Sciatic nerve (tissue), 2 donors: ENCODE results near the gene ABCB6. TPM values are rescaled to one million over a fixed set of nuclear protein-coding genes. Genes with fewer than 3 reads are reported as not detected.

Experiments used
- ATAC-seq: fragments of 200-7000 bp; cut with Tn5 transposase; one replicate; pipeline ENCODE4 v1.9.1; 2020; ENCODE audit warnings: mild to moderate bottlenecking, moderate library complexity
- DNase-seq: peaks from one replicate; pipeline ENCODE4 v3.0.0-alpha.2; 2020; ENCODE audit warnings: low spot score
- intact Hi-C: fragments of 100-400 bp; cut with DNase I; formaldehyde crosslinking; loops from one replicate; pipeline ENCODE4 v1.14.2; 2022
- total RNA-seq: library from RNA; stranded (reverse); fragmentation: NEBNext Ultra II Directional; extraction: Animal tissue kit (Norgen Biotek cat#: 25700); gene quantifications from one replicate; pipeline ENCODE4 v1.2.1, GENCODE V29; 2021
- donor health status: DM: no; HTN: no; CAD: no.
- donor health status: DM: no; HTN: no; CAD: no.

The ABCB6 gene
- total RNA-seq, 1 donor from 2014 or later, result 32.6 TPM

GRCh38 chr2:219160186-219161017 is 58.4 kb downstream of the ABCB6 start, which contains the start of gene NHEJ1:
Gene NHEJ1, minus strand, starts transcription at chr2:219160815. Its CDS starts 2,453 bp downstream, at chr2:219158362.
- intact Hi-C loops, result loop anchor here (5.0 kb wide), 1 partner anchor 137 kb away; no protein-coding TSS in a partner anchor
- DNase-seq (peak; percentile 99), ATAC-seq (peak; percentile 98)

Other genes starting within 250 kb of the ABCB6 start
- gene FEV, start 233.8 kb downstream of the ABCB6 start, total RNA-seq, result not detected
- gene CRYBA2, start 225.5 kb downstream of the ABCB6 start, total RNA-seq, result not detected
- gene CFAP65, start 177.4 kb downstream of the ABCB6 start, total RNA-seq, result 0.18 TPM
- 0.22 TPM for gene IHH, start 158.0 kb downstream of the ABCB6 start, total RNA-seq
- gene NHEJ1, start 58.1 kb downstream of the ABCB6 start, total RNA-seq, result 15.0 TPM
- gene SLC23A3, start 48.9 kb downstream of the ABCB6 start, total RNA-seq, result 3.3 TPM
- gene CNPPD1, start 42.0 kb downstream of the ABCB6 start, total RNA-seq, result 55.8 TPM
- 75.7 TPM for gene RETREG2, start 40.7 kb downstream of the ABCB6 start, total RNA-seq
- 40.8 TPM for gene ZFAND2B, start 12.2 kb downstream of the ABCB6 start, total RNA-seq
- 39.9 TPM for gene ATG9A, start 10.7 kb upstream of the ABCB6 start, total RNA-seq
- gene ANKZF1, start 10.8 kb upstream of the ABCB6 start, total RNA-seq, result 46.9 TPM
- gene GLB1L, start 26.5 kb upstream of the ABCB6 start, total RNA-seq, result 4.2 TPM
- gene STK16, start 26.5 kb upstream of the ABCB6 start, total RNA-seq, result 16.5 TPM
- not detected for gene TUBA4B, start 34.3 kb upstream of the ABCB6 start, total RNA-seq
- 12.5 TPM for gene TUBA4A, start 35.0 kb upstream of the ABCB6 start, total RNA-seq
- gene DNAJB2, start 60.4 kb upstream of the ABCB6 start, total RNA-seq, result 120 TPM
- 0.58 TPM for gene PTPRN, start 90.4 kb upstream of the ABCB6 start, total RNA-seq
- gene RESP18, start 113.8 kb upstream of the ABCB6 start, total RNA-seq, result not detected
- gene DNPEP, start 169.0 kb upstream of the ABCB6 start, total RNA-seq, result 41.8 TPM
- 1.4 TPM for gene DES, start 199.4 kb upstream of the ABCB6 start, total RNA-seq
- gene SPEG, start 215.9 kb upstream of the ABCB6 start, total RNA-seq, result 7.2 TPM